H1 (cell line): ENCODE measurements around the gene PLD3. TPM values are rescaled to one million over a fixed set of nuclear protein-coding genes. Genes with fewer than 3 reads are reported as not detected.

ENCODE experiments used
- BCL11A ChIP-seq, 2 experiments: IDR thresholded peaks; one replicate each; pipeline ENCODE4 v1.6.1; 2011; ENCODE audit warnings: low read depth in 2 of 2, low read length in 2 of 2, mild to moderate bottlenecking in 2 of 2
- CBX5 ChIP-seq: fragments of 300-800, 300-1000 bp; sonication (generic); IDR thresholded peaks from 2 replicates; pipeline ENCODE4 v1.7.1; 2016; ENCODE audit warnings: antibody characterized with exemption, low read length, low read depth
- CHD7 ChIP-seq: fragments of 300-600 bp; sonication (generic); IDR thresholded peaks from 2 replicates; pipeline ENCODE4 v1.7.1; 2012; ENCODE audit warnings: low read length, moderate library complexity, mild to moderate bottlenecking, inconsistent platforms; ENCODE audit not compliant: insufficient replicate concordance
- EGR1 ChIP-seq: IDR thresholded peaks from 2 replicates; pipeline ENCODE4 v1.6.1; 2011; ENCODE audit warnings: low read depth, low read length, borderline replicate concordance
- HDAC2 ChIP-seq, 2 experiments: fragments of 300-600 bp in 1 of 2; sonication (generic) in 1 of 2; IDR thresholded peaks; 2 replicates each; pipeline ENCODE4 v1.6.1; 2011 to 2012; ENCODE audit warnings: low read depth in 2 of 2, low read length in 2 of 2, mild to moderate bottlenecking in 2 of 2, moderate library complexity in 2 of 2, borderline replicate concordance in 1 of 2, inconsistent platforms in 1 of 2
- POLR2A ChIP-seq, 2 experiments: IDR thresholded peaks; 1 replicate in 1 of 2; 2 replicates in 1 of 2; pipeline ENCODE4 v1.6.1; 2011; ENCODE audit warnings: low read depth in 2 of 2, low read length in 2 of 2, mild to moderate bottlenecking in 2 of 2; ENCODE audit errors: control extremely low read depth in 1 of 2
- SAP30 ChIP-seq: fragments of 300-600 bp; sonication (generic); IDR thresholded peaks from 2 replicates; pipeline ENCODE4 v1.7.1; 2012; ENCODE audit warnings: low read length, moderate library complexity, mild to moderate bottlenecking, inconsistent platforms; ENCODE audit not compliant: insufficient read depth, insufficient replicate concordance
- SUZ12 ChIP-seq: fragments of 200-600 bp; sonication (generic); IDR thresholded peaks from 2 replicates; pipeline ENCODE4 v1.6.1; 2012; ENCODE audit warnings: mild to moderate bottlenecking, inconsistent platforms, low read length, moderate library complexity, mixed read lengths
- YY1 ChIP-seq: IDR thresholded peaks from 2 replicates; pipeline ENCODE4 v1.6.1; 2011; ENCODE audit warnings: low read depth, mild to moderate bottlenecking, low read length
- polyA plus RNA-seq, 7 experiments: library from polyadenylated mRNA; depleted of rRNA in 3 of 7; stranded (reverse) in 5 of 7; unstranded in 2 of 7; fragments of >200 nt in 5 of 7; fragments of 200-250 nt in 2 of 7; gene quantifications; 1 replicate in 5 of 7; 2 replicates in 1 of 7; 4 replicates in 1 of 7; pipeline versions ENCODE4 v1.2.1 to v1.2.3, GENCODE V29; 2011 to 2013; ENCODE audit warnings: missing spikeins in 2 of 7, mixed read lengths in 2 of 7
- total RNA-seq: library from RNA; stranded (reverse); fragmentation: NEBNext Ultra II Directional; extraction: Animal tissue kit (Norgen Biotek cat#: 25700); gene quantifications from 2 replicates; pipeline ENCODE4 v1.2.1, GENCODE V29; 2021

Gene PLD3
- total and polyA plus RNA-seq, 2 of the 8 experiments (the other 6 are each of a cell fraction or from before 2014, with no cell fraction given), result 180 to 543 TPM

GRCh38 chr19:40356681-40357595 is 8.4 kb downstream of the PLD3 start (continued):
- TF ChIP-seq CHD7 (no peak), HDAC2 (IDR thresholded peaks at IDR 0.05; ENCODE audit: borderline replicate concordance in 1 of 2, low read depth in 2 of 2, low read length in 2 of 2) (no peak), CBX5 (no peak), YY1 (no peak), POLR2A (IDR thresholded peaks at IDR 0.05; ENCODE audit: control extremely low read depth in 1 of 2, low read depth in 2 of 2, low read length in 2 of 2) (no peak), EGR1 (no peak), SAP30 (no peak), BCL11A (IDR thresholded peaks at IDR 0.05; ENCODE audit: low read depth in 2 of 2, low read length in 2 of 2) (no peak), SUZ12 (no peak)
